ENCODE measurements around the gene HDAC4.

- TF ChIP-seq CTCF (IDR thresholded peaks at IDR 0.05; ENCODE audit: insufficient read depth, low read length): no peak
- TF ChIP-seq POLR2AphosphoS5 (IDR thresholded peaks at IDR 0.05; ENCODE audit: low read depth): no peak
These were observed 32.5 kb downstream of the HDAC4 start for GRCh38 chr2:239368321-239368720.

Data from HL-60 (cell line).